ENCODE results near the gene IL1RAPL1.

DNA sequence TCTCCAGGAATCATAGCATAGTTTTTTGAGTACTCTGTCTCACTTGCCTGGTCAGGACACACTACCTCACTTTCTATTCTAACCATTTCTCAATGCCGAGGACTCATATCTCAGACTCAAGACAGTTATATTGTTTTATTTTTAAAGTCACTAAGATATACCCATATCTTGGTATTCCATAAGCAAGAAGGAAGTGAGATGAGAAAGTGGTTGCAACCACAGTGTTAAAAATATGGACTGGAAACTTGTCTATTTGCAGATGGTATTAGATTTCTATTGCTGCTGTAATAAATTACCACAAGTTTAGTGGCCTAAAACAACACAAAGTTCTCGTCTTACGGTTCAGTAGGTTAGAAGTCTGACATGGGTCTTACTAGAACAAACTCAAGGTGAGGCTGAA is 1283.4 kb downstream of the IL1RAPL1 start:
- TF ChIP-seq, protein P1, sequence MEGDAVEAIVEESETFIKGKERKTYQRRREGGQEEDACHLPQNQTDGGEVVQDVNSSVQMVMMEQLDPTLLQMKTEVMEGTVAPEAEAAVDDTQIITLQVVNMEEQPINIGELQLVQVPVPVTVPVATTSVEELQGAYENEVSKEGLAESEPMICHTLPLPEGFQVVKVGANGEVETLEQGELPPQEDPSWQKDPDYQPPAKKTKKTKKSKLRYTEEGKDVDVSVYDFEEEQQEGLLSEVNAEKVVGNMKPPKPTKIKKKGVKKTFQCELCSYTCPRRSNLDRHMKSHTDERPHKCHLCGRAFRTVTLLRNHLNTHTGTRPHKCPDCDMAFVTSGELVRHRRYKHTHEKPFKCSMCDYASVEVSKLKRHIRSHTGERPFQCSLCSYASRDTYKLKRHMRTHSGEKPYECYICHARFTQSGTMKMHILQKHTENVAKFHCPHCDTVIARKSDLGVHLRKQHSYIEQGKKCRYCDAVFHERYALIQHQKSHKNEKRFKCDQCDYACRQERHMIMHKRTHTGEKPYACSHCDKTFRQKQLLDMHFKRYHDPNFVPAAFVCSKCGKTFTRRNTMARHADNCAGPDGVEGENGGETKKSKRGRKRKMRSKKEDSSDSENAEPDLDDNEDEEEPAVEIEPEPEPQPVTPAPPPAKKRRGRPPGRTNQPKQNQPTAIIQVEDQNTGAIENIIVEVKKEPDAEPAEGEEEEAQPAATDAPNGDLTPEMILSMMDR (IDR thresholded peaks at IDR 0.05): no peak
- TF ChIP-seq, protein P2, sequence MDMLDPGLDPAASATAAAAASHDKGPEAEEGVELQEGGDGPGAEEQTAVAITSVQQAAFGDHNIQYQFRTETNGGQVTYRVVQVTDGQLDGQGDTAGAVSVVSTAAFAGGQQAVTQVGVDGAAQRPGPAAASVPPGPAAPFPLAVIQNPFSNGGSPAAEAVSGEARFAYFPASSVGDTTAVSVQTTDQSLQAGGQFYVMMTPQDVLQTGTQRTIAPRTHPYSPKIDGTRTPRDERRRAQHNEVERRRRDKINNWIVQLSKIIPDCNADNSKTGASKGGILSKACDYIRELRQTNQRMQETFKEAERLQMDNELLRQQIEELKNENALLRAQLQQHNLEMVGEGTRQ (IDR thresholded peaks at IDR 0.05; ENCODE audit: borderline replicate concordance, low read depth, low read length): no peak
- TF ChIP-seq TCF12 (IDR thresholded peaks at IDR 0.05) (no peak), MEF2A (IDR thresholded peaks at IDR 0.05; ENCODE audit: borderline replicate concordance, low read depth) (no peak), JUND (IDR thresholded peaks at IDR 0.05) (no peak), YY1 (IDR thresholded peaks at IDR 0.05; ENCODE audit: low read depth) (no peak), EP300 (IDR thresholded peaks at IDR 0.05; ENCODE audit: borderline replicate concordance in 1 of 2, low read depth in 1 of 2, low read length in 1 of 2) (no peak)

All from SK-N-SH (cell line).